Cardiac muscle cell (in vitro differentiated cells and primary cell): ENCODE results near the gene DYSF. TPM values are rescaled to one million over a fixed set of nuclear protein-coding genes. Genes with fewer than 3 reads are reported as not detected.

Experiments
- DNase-seq, 2 donors: peaks; one replicate each; pipeline versions ENCODE4 v3.0.0 to v3.0.0-alpha.2; 2010 to 2017; ENCODE audit warnings: low read depth in 1 of 2, low spot score in 1 of 2
- H3K27ac ChIP-seq: fragments of 200-600 bp; sonication (generic); 2 replicates; pipeline ENCODE4 v1.5.1; 2016
- H3K27me3 ChIP-seq: fragments of 200-600 bp; sonication (generic); 2 replicates; pipeline ENCODE4 v1.6.0; 2016; ENCODE audit warnings: control low read depth
- H3K36me3 ChIP-seq: fragments of 200-600 bp; sonication (generic); 2 replicates; pipeline ENCODE4 v1.5.1; 2016; ENCODE audit warnings: control low read depth
- H3K4me1 ChIP-seq: fragments of 200-600 bp; sonication (generic); 2 replicates; pipeline ENCODE4 v1.8.1; 2017; ENCODE audit warnings: low read depth, mild to moderate bottlenecking, mixed run types
- H3K4me3 ChIP-seq: fragments of 200-600 bp; sonication (generic); 2 replicates; pipeline ENCODE4 v1.5.1; 2016; ENCODE audit warnings: mild to moderate bottlenecking
- H3K9me3 ChIP-seq: fragments of 200-600 bp; sonication (generic); 2 replicates; pipeline ENCODE4 v1.5.1; 2017; ENCODE audit warnings: low read depth, mild to moderate bottlenecking, control low read depth
- polyA plus RNA-seq: library from polyadenylated mRNA; unstranded; fragments of >200 nt; fragmentation: Nextera tagmentation; extraction: Ambion mirVana; gene quantifications from 2 replicates; pipeline ENCODE4 v1.2.1, GENCODE V29; 2016
- total RNA-seq: library from RNA; depleted of rRNA; stranded (reverse); fragments of >200 nt; gene quantifications from 2 replicates; pipeline ENCODE4 v1.2.3, GENCODE V29; 2016
- TF ChIP-seq, protein P1 (sequence below): IDR thresholded peaks from 2 replicates; pipeline ENCODE4 v1.5.1; 2012; ENCODE audit warnings: low read depth, mild to moderate bottlenecking, low read length

The DYSF gene
- total and polyA plus RNA-seq, 2 experiments from 2014 or later: 34.6 to 57.4 TPM

DNA sequence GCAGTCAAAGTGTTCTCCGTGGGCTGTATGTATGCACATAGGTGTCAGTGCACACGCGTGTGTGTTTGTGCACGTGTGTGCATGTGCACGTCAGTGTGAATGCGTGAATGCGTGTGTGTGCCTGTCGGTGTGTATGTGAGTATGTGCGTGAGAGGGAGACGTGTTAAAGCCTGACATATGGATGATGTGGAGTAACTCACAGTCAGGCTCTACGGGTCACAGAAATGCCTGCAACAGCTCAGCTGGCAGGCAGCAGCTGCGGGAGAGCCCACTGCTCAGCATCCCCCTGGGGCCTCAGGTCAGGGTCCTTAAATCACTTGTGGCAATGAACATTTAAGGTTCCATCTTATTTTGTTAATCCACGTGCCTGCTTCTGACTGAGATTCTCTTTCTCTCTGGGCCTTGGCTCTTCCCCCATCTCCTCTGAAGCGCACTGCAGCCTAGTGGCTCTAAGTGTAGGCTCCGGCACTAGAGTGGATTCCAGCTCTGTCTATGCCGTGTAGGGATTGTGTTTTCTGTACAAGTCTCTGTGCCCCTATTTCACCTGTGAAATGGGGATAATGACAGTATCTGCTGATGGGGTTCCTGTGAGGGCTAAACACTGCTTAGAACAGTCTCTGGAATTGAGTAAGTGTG is 63.0 kb downstream of the DYSF start:
- H3K27ac ChIP-seq: no peak overlapping the region

DNA sequence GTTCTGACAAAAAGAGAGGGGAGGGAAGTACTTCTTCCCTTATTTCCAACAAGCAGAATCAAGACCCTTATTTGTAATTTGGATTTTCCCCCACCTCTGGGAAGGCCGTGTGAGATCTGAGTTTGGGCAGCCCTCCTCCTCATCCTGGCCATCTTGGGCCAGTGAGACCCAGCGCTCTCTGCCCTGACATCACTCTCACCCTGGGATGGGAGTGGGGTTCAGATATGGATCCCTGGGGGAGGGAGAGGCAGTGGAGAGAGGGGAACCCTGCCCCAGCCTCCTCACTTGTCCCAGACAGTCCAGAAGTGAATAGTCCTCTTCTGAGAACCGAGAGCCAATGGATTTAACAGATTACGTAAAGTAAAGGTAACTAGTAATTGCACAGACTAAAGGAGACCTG is 64.5 kb downstream of the DYSF start:
- TF ChIP-seq, protein P1, sequence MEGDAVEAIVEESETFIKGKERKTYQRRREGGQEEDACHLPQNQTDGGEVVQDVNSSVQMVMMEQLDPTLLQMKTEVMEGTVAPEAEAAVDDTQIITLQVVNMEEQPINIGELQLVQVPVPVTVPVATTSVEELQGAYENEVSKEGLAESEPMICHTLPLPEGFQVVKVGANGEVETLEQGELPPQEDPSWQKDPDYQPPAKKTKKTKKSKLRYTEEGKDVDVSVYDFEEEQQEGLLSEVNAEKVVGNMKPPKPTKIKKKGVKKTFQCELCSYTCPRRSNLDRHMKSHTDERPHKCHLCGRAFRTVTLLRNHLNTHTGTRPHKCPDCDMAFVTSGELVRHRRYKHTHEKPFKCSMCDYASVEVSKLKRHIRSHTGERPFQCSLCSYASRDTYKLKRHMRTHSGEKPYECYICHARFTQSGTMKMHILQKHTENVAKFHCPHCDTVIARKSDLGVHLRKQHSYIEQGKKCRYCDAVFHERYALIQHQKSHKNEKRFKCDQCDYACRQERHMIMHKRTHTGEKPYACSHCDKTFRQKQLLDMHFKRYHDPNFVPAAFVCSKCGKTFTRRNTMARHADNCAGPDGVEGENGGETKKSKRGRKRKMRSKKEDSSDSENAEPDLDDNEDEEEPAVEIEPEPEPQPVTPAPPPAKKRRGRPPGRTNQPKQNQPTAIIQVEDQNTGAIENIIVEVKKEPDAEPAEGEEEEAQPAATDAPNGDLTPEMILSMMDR: no peak
- Histone ChIP-seq H3K27ac (no peak overlapping the region), H3K4me3 (no peak overlapping the region), H3K36me3 (peaks cover 5% of the 10 kb centered on the region), H3K4me1 (no peaks in the 10 kb centered on the region), H3K27me3 (no peaks in the 10 kb centered on the region), H3K9me3 (no peaks in the 10 kb centered on the region)
- no peak for DNase-seq

More for the DNA sequence above, 63.0 kb downstream of the DYSF start:
- H3K27me3 ChIP-seq: no peaks in the 10 kb centered on the region
- H3K4me1 ChIP-seq: no peaks in the 10 kb centered on the region
- no peak overlapping the region for H3K4me3 ChIP-seq
- TF ChIP-seq, protein P1: no peak
- H3K9me3 ChIP-seq: no peaks in the 10 kb centered on the region
- peaks cover 5% of the 10 kb centered on the region for H3K36me3 ChIP-seq
- no peak for DNase-seq

DNA sequence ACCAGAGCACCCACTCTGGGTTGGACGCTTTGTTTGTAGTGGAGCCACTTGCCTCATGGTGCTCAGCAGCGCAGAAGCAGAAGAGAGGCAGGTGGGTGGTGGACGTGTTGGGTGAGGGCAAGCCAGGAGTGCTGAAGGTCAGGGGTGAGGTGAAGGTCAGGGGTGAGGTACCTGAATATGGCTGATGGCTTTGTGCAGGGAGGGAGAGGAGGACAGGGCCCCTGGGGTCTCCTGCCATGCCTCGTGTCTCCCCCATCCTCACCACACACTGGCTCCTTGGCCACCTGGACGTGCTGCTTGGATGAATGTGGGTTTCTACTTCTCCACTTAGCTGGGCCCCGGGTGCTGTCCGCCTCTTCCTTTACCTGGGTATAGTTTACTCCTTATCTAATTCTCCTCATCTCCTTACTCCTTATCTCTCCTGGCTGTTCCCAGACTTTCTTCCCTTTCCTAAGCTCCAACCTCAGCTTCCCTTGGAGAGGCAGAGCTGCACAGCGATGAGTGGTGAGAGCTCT is 68.1 kb downstream of the DYSF start:
- H3K27ac ChIP-seq: no peak overlapping the region
- no peak overlapping the region for H3K4me3 ChIP-seq
- no peaks in the 10 kb centered on the region for H3K9me3 ChIP-seq
- DNase-seq: no peak
- no peaks in the 10 kb centered on the region for H3K27me3 ChIP-seq
- TF ChIP-seq, protein P1: no peak
- no peaks in the 10 kb centered on the region for H3K4me1 ChIP-seq
- peaks cover 4% of the 10 kb centered on the region for H3K36me3 ChIP-seq

DNA sequence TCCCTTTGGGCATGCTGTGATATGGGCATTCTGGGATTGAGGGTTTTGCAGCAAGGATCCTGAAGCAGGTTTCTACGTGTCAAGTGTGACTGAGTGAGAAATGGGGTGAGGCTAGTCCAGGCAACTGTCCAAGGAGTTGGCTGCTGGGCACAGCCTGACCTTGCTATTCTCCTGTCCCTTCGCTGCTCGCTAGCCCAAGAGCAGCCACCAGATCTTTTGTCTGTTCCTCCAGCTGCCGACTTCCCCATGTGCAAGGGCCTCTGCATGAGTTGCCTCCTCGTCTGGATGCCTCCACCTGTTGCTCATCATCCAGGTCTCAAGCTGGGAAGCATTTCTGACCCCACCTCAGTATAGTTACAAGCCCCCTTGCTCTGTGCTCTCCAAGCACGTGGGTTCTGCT is 71.1 kb downstream of the DYSF start:
- no peak for DNase-seq
- Histone ChIP-seq H3K27me3 (no peaks in the 10 kb centered on the region), H3K27ac (no peak overlapping the region), H3K36me3 (peaks cover 6% of the 10 kb centered on the region), H3K9me3 (no peaks in the 10 kb centered on the region), H3K4me3 (no peak overlapping the region), H3K4me1 (no peaks in the 10 kb centered on the region)
- TF ChIP-seq, protein P1: no peak

DNA sequence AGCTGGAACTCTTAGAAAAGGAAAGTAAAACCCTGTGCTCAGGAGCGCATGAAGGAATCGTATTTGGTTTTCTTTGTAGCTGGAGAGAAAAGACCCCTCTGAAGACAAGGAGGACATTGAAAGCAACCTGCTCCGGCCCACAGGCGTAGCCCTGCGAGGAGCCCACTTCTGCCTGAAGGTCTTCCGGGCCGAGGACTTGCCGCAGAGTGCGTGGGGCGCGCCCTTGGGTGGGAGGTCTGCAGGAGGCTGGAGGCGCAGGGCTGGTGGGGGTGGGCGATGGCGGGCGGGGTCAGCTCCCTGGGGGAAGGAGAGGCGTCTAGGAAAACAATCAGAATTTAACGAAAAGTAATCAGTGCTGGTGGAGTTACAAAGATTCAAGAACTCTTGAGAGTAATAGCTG is 72.8 kb downstream of the DYSF start:
- DNase-seq: no peak

More for the DNA sequence above, 72.8 kb downstream of the DYSF start:
- no peak overlapping the region for H3K4me3 ChIP-seq
- peaks cover 6% of the 10 kb centered on the region for H3K36me3 ChIP-seq
- H3K9me3 ChIP-seq: no peaks in the 10 kb centered on the region
- TF ChIP-seq, protein P1: no peak
- H3K27ac ChIP-seq: no peak overlapping the region
- H3K4me1 ChIP-seq: no peaks in the 10 kb centered on the region
- no peaks in the 10 kb centered on the region for H3K27me3 ChIP-seq
